DOHH2 (cell line): Measurements from ENCODE around the gene CGB8.

ENCODE experiments used
- EZH2phosphoT487 ChIP-seq: fragments of 200-600 bp; sonication (generic); IDR thresholded peaks from 2 replicates; pipeline ENCODE4 v1.6.1; 2017; ENCODE audit warnings: borderline replicate concordance, mild to moderate bottlenecking, antibody characterized with exemption, low read length, moderate library complexity, mixed read lengths
- TF ChIP-seq, protein P1 (sequence below): fragments of 200-600 bp; sonication (generic); IDR thresholded peaks from one replicate; pipeline ENCODE4 v1.5.1; 2014; ENCODE audit warnings: antibody characterized with exemption, mild to moderate bottlenecking, low read depth, low read length; ENCODE audit not compliant: poor library complexity, severe bottlenecking

DNA sequence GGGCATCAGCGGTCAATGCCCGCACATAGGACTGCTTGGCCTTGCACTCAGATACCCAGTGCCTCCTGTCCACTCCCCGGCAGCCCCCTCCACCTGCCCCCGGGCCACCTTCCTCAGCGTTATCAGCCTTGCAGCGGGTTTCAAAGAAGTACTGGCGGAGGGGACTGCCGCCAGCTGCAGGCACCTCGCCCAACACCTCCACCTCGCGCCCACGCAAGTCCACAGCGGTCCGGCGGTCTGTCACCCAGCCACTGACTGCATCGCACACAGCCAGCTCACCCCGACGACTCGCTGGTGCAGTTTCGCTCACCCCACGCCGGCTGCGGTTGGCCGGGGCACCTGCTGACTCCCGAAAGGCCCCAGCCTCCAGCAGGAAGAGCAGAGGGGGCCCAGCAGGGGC, 12.5 kb upstream of the CGB8 start:
- TF ChIP-seq, protein P1, sequence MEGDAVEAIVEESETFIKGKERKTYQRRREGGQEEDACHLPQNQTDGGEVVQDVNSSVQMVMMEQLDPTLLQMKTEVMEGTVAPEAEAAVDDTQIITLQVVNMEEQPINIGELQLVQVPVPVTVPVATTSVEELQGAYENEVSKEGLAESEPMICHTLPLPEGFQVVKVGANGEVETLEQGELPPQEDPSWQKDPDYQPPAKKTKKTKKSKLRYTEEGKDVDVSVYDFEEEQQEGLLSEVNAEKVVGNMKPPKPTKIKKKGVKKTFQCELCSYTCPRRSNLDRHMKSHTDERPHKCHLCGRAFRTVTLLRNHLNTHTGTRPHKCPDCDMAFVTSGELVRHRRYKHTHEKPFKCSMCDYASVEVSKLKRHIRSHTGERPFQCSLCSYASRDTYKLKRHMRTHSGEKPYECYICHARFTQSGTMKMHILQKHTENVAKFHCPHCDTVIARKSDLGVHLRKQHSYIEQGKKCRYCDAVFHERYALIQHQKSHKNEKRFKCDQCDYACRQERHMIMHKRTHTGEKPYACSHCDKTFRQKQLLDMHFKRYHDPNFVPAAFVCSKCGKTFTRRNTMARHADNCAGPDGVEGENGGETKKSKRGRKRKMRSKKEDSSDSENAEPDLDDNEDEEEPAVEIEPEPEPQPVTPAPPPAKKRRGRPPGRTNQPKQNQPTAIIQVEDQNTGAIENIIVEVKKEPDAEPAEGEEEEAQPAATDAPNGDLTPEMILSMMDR, result no peak
- TF ChIP-seq EZH2phosphoT487, result no peak
